Endothelial cell of umbilical vein (primary cell): ENCODE data around the gene F8. TPM values are rescaled to one million over a fixed set of nuclear protein-coding genes. Genes with fewer than 3 reads are reported as not detected.
A peak's percentile ranks its signal among the peaks of the same experiment; 100 is the strongest.

Experiments used
- microRNA counts: library from miRNA; unstranded; fragments of <30 nt; microRNA quantifications from one replicate; lab custom pipeline; 2016
- microRNA-seq: library from miRNA; unstranded; fragments of <30 nt; microRNA quantifications from one replicate; pipeline ENCODE4 v1.2.0, GENCODE V29; 2021; ENCODE audit warnings: borderline number of aligned reads, borderline replicate concordance
- polyA plus RNA-seq, 4 experiments: library from polyadenylated mRNA; depleted of rRNA in 3 of 4; stranded (reverse) in 3 of 4; unstranded in 1 of 4; fragments of >200 nt; gene quantifications; 2 replicates each; pipeline versions ENCODE4 v1.2.1 to v1.2.3, GENCODE V29; 2011 to 2012; ENCODE audit warnings: missing spikeins in 1 of 4
- small RNA-seq: library from RNA; depleted of rRNA; stranded (forward); fragments of <200 nt; gene quantifications from one replicate; pipeline ENCODE3, GENCODE V24; 2012; ENCODE audit warnings: low replicate concordance, low read depth; ENCODE audit not compliant: insufficient read depth, insufficient read length
- total RNA-seq: library from RNA; stranded (reverse); gene quantifications from 2 replicates; pipeline ENCODE4 v1.2.3, GENCODE V29; 2021

Gene F8
- total and polyA plus RNA-seq, 2 donors (not counting 3 experiments of a cell fraction or from before 2014, with no cell fraction given) = 0.62 to 1.1 TPM

MicroRNA genes within 50 kb of the gene (microRNA counts, 767-probe panel; counts per million panel counts)
- microRNA hsa-miR-1184 (lab: Ali Mortazavi, UCI) = 723 counts per million, percentile 96 among the panel's probes with 10 or more counts

Small RNA genes within 50 kb of the gene (microRNA-seq; reads per million reads assigned to microRNA genes)
- not detected for gene MIR1184-1

Small RNA genes within 50 kb of the gene (small RNA-seq; reads per million reads assigned to genes)
- gene MIR1184-1 = not detected

Other genes starting within 250 kb of the F8 start
- gene MPP1, start 217.2 kb downstream of the F8 start, total RNA-seq = 27.0 and 32.3 TPM in 2 replicates
- 22.1 and 23.0 TPM in 2 replicates for gene MPP1, start 217.2 kb downstream of the F8 start, polyA plus RNA-seq
- not detected in 2 replicates for gene SMIM9, start 188.1 kb downstream of the F8 start, total RNA-seq
- gene SMIM9, start 188.1 kb downstream of the F8 start, polyA plus RNA-seq = not detected in 2 replicates
- 11.4 and 19.8 TPM in 2 replicates for gene F8A1, start 136.4 kb downstream of the F8 start, total RNA-seq
- gene F8A1, start 136.4 kb downstream of the F8 start, polyA plus RNA-seq = 9.6 and 10.0 TPM in 2 replicates
- gene FUNDC2, start 4.1 kb upstream of the F8 start, total RNA-seq = 53.3 TPM in 2 replicates
- gene FUNDC2, start 4.1 kb upstream of the F8 start, polyA plus RNA-seq = 65.6 and 80.8 TPM in 2 replicates
- gene CMC4, start 48.4 kb upstream of the F8 start, total RNA-seq = 3.2 and 4.3 TPM in 2 replicates
- 6.7 and 8.2 TPM in 2 replicates for gene CMC4, start 48.4 kb upstream of the F8 start, polyA plus RNA-seq
- gene MTCP1, start 48.4 kb upstream of the F8 start, total RNA-seq = 15.8 and 15.9 TPM in 2 replicates
- gene MTCP1, start 48.4 kb upstream of the F8 start, polyA plus RNA-seq = 1.8 and 3.1 TPM in 2 replicates
- gene BRCC3, start 48.8 kb upstream of the F8 start, total RNA-seq = 23.9 and 25.5 TPM in 2 replicates
- 9.7 and 12.4 TPM in 2 replicates for gene BRCC3, start 48.8 kb upstream of the F8 start, polyA plus RNA-seq
- gene VBP1, start 193.7 kb upstream of the F8 start, total RNA-seq = 45.8 and 51.5 TPM in 2 replicates
- 10.0 and 17.3 TPM in 2 replicates for gene VBP1, start 193.7 kb upstream of the F8 start, polyA plus RNA-seq
- gene RAB39B, start 241.8 kb upstream of the F8 start, total RNA-seq = not detected in 2 replicates
- not detected in 2 replicates for gene RAB39B, start 241.8 kb upstream of the F8 start, polyA plus RNA-seq